Measurements from ENCODE around the gene EEF1B2. TPM values are rescaled to one million over a fixed set of nuclear protein-coding genes. Genes with fewer than 3 reads are reported as not detected.
"Not testable (repeated sequence)": the region's sequence is repeated elsewhere in the genome, so short reads cannot be mapped to it uniquely, and the experiment has no call there.

The EEF1B2 gene
- total and polyA plus RNA-seq, 2 of the 8 experiments (the other 6 are each of a cell fraction or from before 2014, with no cell fraction given), result 504 to 679 TPM

- H2BK5ac ChIP-seq (ENCODE audit: low read depth, low read length); H2BK120ac ChIP-seq (replicated peaks; ENCODE audit: low read depth, low read length); H2AK5ac ChIP-seq (ENCODE audit: low read depth, low read length); H3K9ac ChIP-seq (replicated peaks in 1 of 4; ENCODE audit: extremely low read depth in 1 of 4, low read depth in 3 of 4, low read length in 3 of 4); H2BK20ac ChIP-seq (ENCODE audit: low read length); H3K56ac ChIP-seq (replicated peaks; ENCODE audit: insufficient read length, low read depth, low read length); H3K23ac ChIP-seq (ENCODE audit: insufficient read length); H3K23me2 ChIP-seq (ENCODE audit: low read depth, low read length); H3K14ac ChIP-seq (ENCODE audit: insufficient read length); H4K91ac ChIP-seq (replicated peaks; ENCODE audit: insufficient read length, low read length); H3K79me2 ChIP-seq (ENCODE audit: control insufficient read depth in 1 of 2, insufficient read depth in 2 of 2, low read length in 2 of 2); H2BK15ac ChIP-seq (ENCODE audit: low read length); H3K4ac ChIP-seq (replicated peaks; ENCODE audit: insufficient read length, low read depth, low read length); H4K8ac ChIP-seq (ENCODE audit: extremely low read depth, insufficient read depth, low read length); H4K20me1 ChIP-seq (replicated peaks in 1 of 2; ENCODE audit: control insufficient read depth in 1 of 2, insufficient read depth in 2 of 2, low read length in 2 of 2); H3K4me2 ChIP-seq (ENCODE audit: insufficient read depth in 1 of 2, low read depth in 2 of 2, low read length in 2 of 2); H3K27ac ChIP-seq (ENCODE audit: low read depth, low read length); H4K5ac ChIP-seq (ENCODE audit: insufficient read length, low read depth, low read length); FAIRE-seq; H2BK12ac ChIP-seq (ENCODE audit: low read depth, low read length); H3K4me1 ChIP-seq (replicated peaks in 1 of 4; ENCODE audit: control insufficient read depth in 3 of 4, insufficient read depth in 4 of 4, low read length in 3 of 4); H3K4me3 ChIP-seq (ENCODE audit: extremely low read depth in 1 of 4, insufficient read depth in 2 of 4, low read depth in 3 of 4, low read length in 4 of 4); H3K36me3 ChIP-seq (ENCODE audit: control insufficient read depth in 2 of 4, insufficient read depth in 4 of 4, low read length in 3 of 4); H3K9me3 ChIP-seq (ENCODE audit: insufficient read depth in 2 of 2, low read depth in 1 of 2, low read length in 1 of 2); H3K18ac ChIP-seq (ENCODE audit: extremely low read depth, low read length); DNase-seq (ENCODE audit: low read depth in 1 of 2, low spot score in 2 of 2); H2AFZ ChIP-seq (ENCODE audit: low read length); H3K27me3 ChIP-seq (replicated peaks in 1 of 4; ENCODE audit: control insufficient read depth in 3 of 4, extremely low read depth in 1 of 4, insufficient read depth in 3 of 4, low read length in 3 of 4); H3K79me1 ChIP-seq (ENCODE audit: low read depth, low read length): not testable (repeated sequence)
- POLR2A ChIA-PET (ENCODE audit: partially characterized antibody), result interaction anchor here (0.6 kb wide), 1 partner anchor 1348 kb away, joined by 3 read pairs; the partner anchor contains the start of gene CREB1
- CTCF ChIA-PET (ENCODE audit: partially characterized antibody), result interaction anchor here (0.7 kb wide), 1 partner anchor 17 kb away, joined by 5 read pairs; no protein-coding TSS in a partner anchor
- WGBS, 2 experiments (ENCODE audit: extremely low coverage in 1 of 2, insufficient coverage in 1 of 2, insufficient read length in 1 of 2, insufficient replicate concordance in 2 of 2, low coverage in 1 of 2, low lambda C conversion rate in 2 of 2, missing lambda C conversion rate in 1 of 2), result 90% methylated on average over 6 of the region's 6 CpGs; no CpG with 5 or more reads in 1 of the 2 experiments
Measured at GRCh38 chr2:206181526-206181925, 21.8 kb downstream of the EEF1B2 start.

Data from H1 (cell line).